Melanocyte of skin (primary cell): ENCODE measurements around the gene SPOUT1. TPM values are rescaled to one million over a fixed set of nuclear protein-coding genes. Genes with fewer than 3 reads are reported as not detected.

Source experiments
- total RNA-seq, 2 donors: library from RNA; depleted of rRNA; stranded (reverse); fragments of >200 nt; gene quantifications; 2 replicates each; pipeline ENCODE4 v1.2.3, GENCODE V29; 2012

The SPOUT1 gene
- total RNA-seq: 10 to 100 TPM; 15.8 to 23.0 TPM

GRCh38 chr9:128829477-128830251 lies at the start of gene SPOUT1:
SPOUT1 (minus strand) TSS chr9:128829794; CDS start chr9:128829780, 14 bp downstream.

GRCh38 chr9:128818099-128818838 lies 11.3 kb downstream of the SPOUT1 start, which contains the start of gene ENDOG:
ENDOG (plus strand) TSS chr9:128818500; CDS start chr9:128818685, 185 bp downstream.

GRCh38 chr9:128786681-128787601 lies 42.7 kb downstream of the SPOUT1 start, which contains the start of gene TBC1D13:
TBC1D13 (plus strand) TSS chr9:128787253; CDS start chr9:128787354, 101 bp downstream.

GRCh38 chr9:128771745-128772519 lies 57.7 kb downstream of the SPOUT1 start, which contains the start of gene ZER1:
ZER1 (minus strand) TSS chr9:128771927; CDS start chr9:128755565, 16,362 bp downstream.

Other genes with a start within 250 kb of the SPOUT1 start
- 100 to 1,000 TPM in 1 of 2 donors, 10 to 100 TPM in 1; 55.1 to 102 TPM for gene DYNC2I2, start 172.9 kb downstream of the SPOUT1 start, total RNA-seq
- gene SET, start 140.6 kb downstream of the SPOUT1 start, total RNA-seq: 100 to 1,000 TPM; 220 to 385 TPM
- gene PKN3, start 127.3 kb downstream of the SPOUT1 start, total RNA-seq: 10 to 100 TPM in 1 of 2 donors, 1 to 10 TPM in 1; 5.2 to 11.7 TPM
- 10 to 100 TPM; 36.5 to 69.6 TPM for gene ZDHHC12, start 105.7 kb downstream of the SPOUT1 start, total RNA-seq
- gene ZER1, start 57.9 kb downstream of the SPOUT1 start, total RNA-seq: 10 to 100 TPM; 14.0 to 19.3 TPM
- gene TBC1D13, start 42.5 kb downstream of the SPOUT1 start, total RNA-seq: 10 to 100 TPM; 11.0 TPM
- 10 to 100 TPM; 21.7 to 25.6 TPM for gene ENDOG, start 11.3 kb downstream of the SPOUT1 start, total RNA-seq
- 10 to 100 TPM in 1 of 2 donors, 1 to 10 TPM in 1; 7.2 to 12.3 TPM for gene KYAT1, start 52.2 kb upstream of the SPOUT1 start, total RNA-seq
- 10 to 100 TPM; 49.9 to 51.0 TPM for gene LRRC8A, start 52.3 kb upstream of the SPOUT1 start, total RNA-seq
- 1 to 10 TPM; 1.3 to 4.5 TPM for gene PHYHD1, start 91.2 kb upstream of the SPOUT1 start, total RNA-seq
- 10 to 100 TPM; 34.1 to 37.3 TPM for gene DOLK, start 117.8 kb upstream of the SPOUT1 start, total RNA-seq
- 10 to 100 TPM; 58.8 to 65.6 TPM for gene NUP188, start 117.9 kb upstream of the SPOUT1 start, total RNA-seq
- gene SH3GLB2, start 198.5 kb upstream of the SPOUT1 start, total RNA-seq: 10 to 100 TPM; 28.3 to 33.0 TPM
- 10 to 100 TPM; 15.5 to 19.3 TPM for gene MIGA2, start 206.8 kb upstream of the SPOUT1 start, total RNA-seq